Mucosa of descending colon (tissue), 3 donors: ENCODE data around the gene CEP120. TPM values are rescaled to one million over a fixed set of nuclear protein-coding genes. Genes with fewer than 3 reads are reported as not detected.
A peak's percentile ranks its signal among the peaks of the same experiment; 100 is the strongest.

ENCODE experiments used
- ATAC-seq: fragments of 200-7000 bp; cut with Tn5 transposase; one replicate; pipeline ENCODE4 v1.9.1; 2020; ENCODE audit warnings: mild to moderate bottlenecking, moderate library complexity
- DNase-seq, 3 donors: peaks; one replicate each; pipeline ENCODE4 v3.0.0-alpha.2; 2020
- H3K36me3 ChIP-seq: fragments of 200-600 bp; one replicate; pipeline ENCODE4 v1.8.0; 2021; ENCODE audit warnings: low read depth, mild to moderate bottlenecking
- H3K4me1 ChIP-seq: fragments of 200-600 bp; one replicate; pipeline ENCODE4 v1.8.0; 2021; ENCODE audit warnings: low read depth, mild to moderate bottlenecking
- H3K4me3 ChIP-seq: fragments of 200-600 bp; one replicate; pipeline ENCODE4 v1.8.0; 2021; ENCODE audit warnings: mild to moderate bottlenecking
- H3K9me3 ChIP-seq: fragments of 200-600 bp; one replicate; pipeline ENCODE4 v1.8.0; 2021; ENCODE audit warnings: mild to moderate bottlenecking
- CTCF ChIP-seq: fragments of 200-600 bp; IDR thresholded peaks from one replicate; pipeline ENCODE4 v1.8.0; 2022; ENCODE audit warnings: antibody characterized with exemption, mild to moderate bottlenecking
- intact Hi-C, 2 donors: fragments of 100-400 bp; cut with DNase I in 1 of 2; cut with micrococcal nuclease in 1 of 2; formaldehyde crosslinking; loops; one replicate each; pipeline versions ENCODE4 v1.11.0 to v1.11.1; 2022; cut with DNase I, micrococcal nuclease
- total RNA-seq, 3 donors: library from RNA; stranded (reverse); fragmentation: NEBNext Ultra II Directional in 2 of 3; extraction: Animal tissue kit (Norgen Biotek cat#: 25700) in 2 of 3; gene quantifications; one replicate each; pipeline versions ENCODE4 v1.2.1 to v1.2.4, GENCODE V29; 2021 to 2023
- donor health status: DM: no; HTN: no; CAD: no; lungs with moderate emphysema.
- donor health status: DM: no; HTN: no; CAD: no.
- donor health status: DM: no; HTN: yes; CAD: no.

CEP120 gene
- total RNA-seq, 3 donors from 2014 or later: 12.6 to 27.6 (median 15.0) TPM

- Histone ChIP-seq H3K36me3 (no peaks in the 10 kb centered on the region), H3K4me1 (no peaks in the 10 kb centered on the region), H3K9me3 (no peaks in the 10 kb centered on the region), H3K4me3 (no peak overlapping the region)
- intact Hi-C loops: loop anchor here in 1 of 2 donors (10.0 kb wide), 1 partner anchor 175 kb away; no protein-coding TSS in a partner anchor
- peak; percentile 85 for ATAC-seq
- TF ChIP-seq CTCF: no peak
- no peak for DNase-seq
These were observed 6.8 kb upstream of the CEP120 start for GRCh38 chr5:123429993-123430392.

- intact Hi-C loops: loop anchor here in 1 of 2 donors (10.0 kb wide), 1 partner anchor 175 kb away; no protein-coding TSS in a partner anchor
- Histone ChIP-seq H3K4me3 (no peak overlapping the region), H3K36me3 (no peaks in the 10 kb centered on the region), H3K9me3 (no peaks in the 10 kb centered on the region), H3K4me1 (no peaks in the 10 kb centered on the region)
- TF ChIP-seq CTCF: no peak
- DNase-seq (no peak), ATAC-seq (no peak)
These were observed 6.2 kb upstream of the CEP120 start for GRCh38 chr5:123429221-123429954.

GRCh38 chr5:123428521-123429220 is 5.5 kb upstream of the CEP120 start:
- intact Hi-C loops: loop anchor here in 1 of 2 donors (10.0 kb wide), 1 partner anchor 176 kb away; no protein-coding TSS in a partner anchor
- Histone ChIP-seq H3K36me3 (no peaks in the 10 kb centered on the region), H3K4me1 (no peaks in the 10 kb centered on the region), H3K9me3 (no peaks in the 10 kb centered on the region), H3K4me3 (no peak overlapping the region)
- ATAC-seq: no peak
- TF ChIP-seq CTCF: no peak
- no peak for DNase-seq

- intact Hi-C loops: loop anchor here in 1 of 2 donors (10.0 kb wide), 1 partner anchor 178 kb away; no protein-coding TSS in a partner anchor
- TF ChIP-seq CTCF: no peak
- Histone ChIP-seq H3K9me3 (no peaks in the 10 kb centered on the region), H3K36me3 (no peaks in the 10 kb centered on the region), H3K4me3 (no peak overlapping the region), H3K4me1 (no peaks in the 10 kb centered on the region)
- DNase-seq (no peak), ATAC-seq (no peak)
These were observed 4.1 kb upstream of the CEP120 start for GRCh38 chr5:123427281-123427680.

GRCh38 chr5:123425431-123425830 is 2.2 kb upstream of the CEP120 start:
- intact Hi-C loops: loop anchor here in 1 of 2 donors (10.0 kb wide), 1 partner anchor 179 kb away; no protein-coding TSS in a partner anchor
- peaks cover 6% of the 10 kb centered on the region for H3K4me1 ChIP-seq
- no peaks in the 10 kb centered on the region for H3K36me3 ChIP-seq
- no peaks in the 10 kb centered on the region for H3K9me3 ChIP-seq
- TF ChIP-seq CTCF: no peak
- DNase-seq: no peak
- ATAC-seq: no peak
- H3K4me3 ChIP-seq: no peak overlapping the region
